GM18861 (cell line): ENCODE results near the gene PPRC1.

Experiments
- ATAC-seq: cut with Tn5 transposase; IDR thresholded peaks from one replicate; pipeline ENCODE4 v1.9.1; 2021; ENCODE audit not compliant: unreplicated experiment

Gene PPRC1, protein sequence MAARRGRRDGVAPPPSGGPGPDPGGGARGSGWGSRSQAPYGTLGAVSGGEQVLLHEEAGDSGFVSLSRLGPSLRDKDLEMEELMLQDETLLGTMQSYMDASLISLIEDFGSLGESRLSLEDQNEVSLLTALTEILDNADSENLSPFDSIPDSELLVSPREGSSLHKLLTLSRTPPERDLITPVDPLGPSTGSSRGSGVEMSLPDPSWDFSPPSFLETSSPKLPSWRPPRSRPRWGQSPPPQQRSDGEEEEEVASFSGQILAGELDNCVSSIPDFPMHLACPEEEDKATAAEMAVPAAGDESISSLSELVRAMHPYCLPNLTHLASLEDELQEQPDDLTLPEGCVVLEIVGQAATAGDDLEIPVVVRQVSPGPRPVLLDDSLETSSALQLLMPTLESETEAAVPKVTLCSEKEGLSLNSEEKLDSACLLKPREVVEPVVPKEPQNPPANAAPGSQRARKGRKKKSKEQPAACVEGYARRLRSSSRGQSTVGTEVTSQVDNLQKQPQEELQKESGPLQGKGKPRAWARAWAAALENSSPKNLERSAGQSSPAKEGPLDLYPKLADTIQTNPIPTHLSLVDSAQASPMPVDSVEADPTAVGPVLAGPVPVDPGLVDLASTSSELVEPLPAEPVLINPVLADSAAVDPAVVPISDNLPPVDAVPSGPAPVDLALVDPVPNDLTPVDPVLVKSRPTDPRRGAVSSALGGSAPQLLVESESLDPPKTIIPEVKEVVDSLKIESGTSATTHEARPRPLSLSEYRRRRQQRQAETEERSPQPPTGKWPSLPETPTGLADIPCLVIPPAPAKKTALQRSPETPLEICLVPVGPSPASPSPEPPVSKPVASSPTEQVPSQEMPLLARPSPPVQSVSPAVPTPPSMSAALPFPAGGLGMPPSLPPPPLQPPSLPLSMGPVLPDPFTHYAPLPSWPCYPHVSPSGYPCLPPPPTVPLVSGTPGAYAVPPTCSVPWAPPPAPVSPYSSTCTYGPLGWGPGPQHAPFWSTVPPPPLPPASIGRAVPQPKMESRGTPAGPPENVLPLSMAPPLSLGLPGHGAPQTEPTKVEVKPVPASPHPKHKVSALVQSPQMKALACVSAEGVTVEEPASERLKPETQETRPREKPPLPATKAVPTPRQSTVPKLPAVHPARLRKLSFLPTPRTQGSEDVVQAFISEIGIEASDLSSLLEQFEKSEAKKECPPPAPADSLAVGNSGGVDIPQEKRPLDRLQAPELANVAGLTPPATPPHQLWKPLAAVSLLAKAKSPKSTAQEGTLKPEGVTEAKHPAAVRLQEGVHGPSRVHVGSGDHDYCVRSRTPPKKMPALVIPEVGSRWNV (N-terminal part only)

DNA sequence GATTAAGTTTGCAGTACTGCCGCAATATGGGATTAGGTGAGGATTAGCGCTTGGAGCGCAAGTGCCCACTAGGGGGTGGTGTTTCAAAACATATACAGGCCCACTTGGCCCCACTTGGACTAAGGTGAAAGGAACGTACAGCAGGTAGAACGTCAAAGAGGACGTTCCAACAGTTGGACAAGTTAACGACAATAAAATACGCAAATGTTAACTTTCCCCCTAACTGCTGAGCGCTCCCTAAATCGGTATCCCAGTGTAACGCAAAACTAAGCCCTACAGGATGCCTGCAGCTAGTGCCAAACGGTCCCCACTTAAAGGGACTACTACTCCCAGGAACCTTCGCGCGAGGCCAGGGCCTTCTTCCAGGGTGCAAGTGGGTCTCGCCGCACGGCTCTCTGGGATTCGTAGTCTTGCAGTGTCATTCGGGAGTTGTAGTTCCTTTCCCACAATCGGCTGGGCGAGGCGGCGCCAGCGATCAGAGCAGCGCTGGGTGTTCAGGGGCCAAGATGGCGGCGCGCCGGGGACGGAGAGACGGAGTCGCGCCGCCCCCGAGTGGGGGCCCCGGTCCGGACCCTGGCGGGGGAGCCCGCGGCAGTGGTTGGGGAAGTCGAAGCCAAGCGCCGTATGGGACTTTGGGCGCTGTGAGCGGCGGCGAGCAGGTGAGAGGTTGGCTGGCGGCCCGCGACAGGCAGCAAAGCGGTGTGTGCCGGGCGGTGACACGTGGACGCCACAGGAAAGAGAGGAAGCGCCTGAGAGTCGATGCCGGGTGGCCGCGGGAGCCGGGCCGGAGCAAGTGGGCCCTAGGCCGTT, at the start of gene PPRC1:
TSS of gene PPRC1 (plus strand) at position 478 of the 810 bp plus-strand sequence. CDS start at position 507, 29 bp downstream.
- peak; percentile 95 for ATAC-seq

DNA sequence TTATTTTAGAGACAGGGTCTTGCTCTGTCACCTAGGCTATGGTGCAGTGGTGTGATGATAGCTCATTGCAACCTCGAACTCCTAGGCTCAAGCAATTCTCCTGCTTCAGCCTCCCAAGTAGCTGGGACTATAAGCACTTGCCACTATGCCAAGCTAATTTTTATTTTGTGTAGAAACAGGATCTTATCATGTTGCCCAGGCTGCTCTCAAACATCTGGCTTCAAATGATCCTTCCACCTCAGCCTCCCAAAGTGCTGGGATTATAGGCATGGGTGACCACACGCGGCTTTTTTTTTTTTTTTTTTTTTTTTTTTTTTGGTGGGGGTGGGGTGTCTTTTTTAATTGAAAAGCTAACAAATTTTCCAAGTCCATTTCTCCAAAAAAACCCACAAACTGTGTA, 49.3 kb upstream of the PPRC1 start:
- ATAC-seq = no peak

DNA sequence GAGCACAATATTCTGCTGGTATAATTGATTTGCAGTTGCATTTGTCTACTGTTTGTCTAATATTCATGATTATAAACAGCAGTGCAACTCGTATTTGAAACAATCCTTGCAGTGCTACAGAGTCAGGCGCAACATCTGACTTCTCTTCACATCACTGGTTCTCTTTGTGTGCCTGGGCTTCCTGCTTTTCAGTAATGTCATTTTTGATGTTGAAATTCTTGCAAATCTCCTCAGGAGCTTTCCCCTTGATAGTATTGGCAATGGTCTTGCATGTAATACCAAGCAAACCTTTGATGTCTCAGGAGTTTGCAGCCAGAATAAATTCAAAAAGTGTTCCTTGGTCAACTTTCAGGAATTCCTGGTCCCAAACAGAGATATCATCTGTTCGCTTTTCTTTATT, 47.5 kb upstream of the PPRC1 start:
- no peak for ATAC-seq

DNA sequence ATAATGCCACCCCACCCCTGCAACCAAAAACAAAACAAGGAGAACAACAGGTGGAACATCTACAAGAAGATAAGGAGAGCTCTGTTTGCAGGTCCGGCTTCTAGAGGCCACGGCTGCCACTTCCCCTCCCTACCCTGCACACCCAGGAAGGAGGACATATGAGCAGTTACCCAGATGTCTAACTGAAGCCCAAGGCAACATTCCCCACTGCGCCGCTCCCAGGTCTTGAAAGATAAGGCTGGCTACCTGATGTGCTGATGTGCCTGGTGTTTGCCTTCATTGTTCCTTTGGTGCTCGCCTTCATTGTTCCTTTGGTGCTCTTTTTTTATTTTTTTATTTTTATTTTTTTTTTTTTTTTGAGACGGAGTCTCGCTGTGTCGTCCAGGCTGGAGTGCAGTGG, 46.6 kb upstream of the PPRC1 start:
- ATAC-seq = no peak

DNA sequence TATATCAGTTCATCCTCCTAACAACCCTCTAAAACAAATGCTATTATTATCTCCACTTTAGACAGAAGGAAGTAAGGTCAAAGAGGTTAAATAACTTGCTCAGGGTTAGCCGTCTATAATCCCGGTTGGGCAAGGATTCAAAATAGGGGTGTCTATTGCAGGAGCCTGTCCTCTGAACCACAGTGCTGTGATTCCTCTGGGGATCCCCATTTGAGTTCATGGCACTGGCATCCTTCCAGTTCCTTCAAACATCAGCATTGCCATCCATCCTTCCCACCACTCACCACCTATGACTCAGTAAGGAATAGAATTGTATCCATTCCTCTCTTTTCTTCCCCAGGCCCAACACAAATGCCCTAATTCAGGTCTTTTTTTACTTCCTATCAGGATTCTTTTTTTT, 42.1 kb upstream of the PPRC1 start:
- ATAC-seq = no peak

DNA sequence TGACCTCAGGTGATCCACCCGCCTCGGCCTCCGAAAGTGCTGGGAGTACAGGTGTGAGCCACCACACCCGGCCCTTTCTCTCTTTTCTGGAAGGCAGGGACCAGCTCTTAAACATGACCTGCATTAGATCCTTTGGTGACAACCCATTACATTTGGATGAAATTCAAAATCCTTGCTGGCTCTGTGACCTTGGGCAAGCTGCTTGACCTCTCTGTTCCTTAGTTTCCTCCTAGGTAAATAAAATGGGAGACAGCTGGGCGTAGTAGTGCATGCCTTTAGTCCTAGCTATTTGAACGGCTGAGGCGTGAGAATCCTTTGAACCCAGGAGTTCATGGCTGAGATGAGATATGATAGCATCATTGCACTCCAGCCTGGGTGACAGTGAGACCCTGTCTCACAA, 36.4 kb upstream of the PPRC1 start:
- no peak for ATAC-seq

DNA sequence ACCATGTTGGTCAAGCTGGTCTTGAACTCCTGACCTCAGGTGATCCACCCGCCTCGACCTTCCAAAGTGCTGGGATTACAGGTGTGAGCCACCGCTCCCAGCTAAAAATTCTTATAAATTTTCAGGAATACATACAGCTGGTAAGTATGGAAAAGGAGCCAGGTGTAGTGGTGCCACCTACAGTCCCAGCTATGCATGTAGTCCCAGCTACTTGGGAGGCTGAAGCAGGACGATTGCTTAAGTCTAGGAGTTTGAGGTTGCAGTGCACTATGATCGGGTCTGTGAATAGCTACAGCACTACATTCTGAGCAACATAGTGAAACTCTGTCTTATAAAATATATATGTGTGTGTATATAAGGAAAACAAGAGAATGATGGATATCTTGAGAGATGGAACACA, 31.7 kb upstream of the PPRC1 start:
- no peak for ATAC-seq

DNA sequence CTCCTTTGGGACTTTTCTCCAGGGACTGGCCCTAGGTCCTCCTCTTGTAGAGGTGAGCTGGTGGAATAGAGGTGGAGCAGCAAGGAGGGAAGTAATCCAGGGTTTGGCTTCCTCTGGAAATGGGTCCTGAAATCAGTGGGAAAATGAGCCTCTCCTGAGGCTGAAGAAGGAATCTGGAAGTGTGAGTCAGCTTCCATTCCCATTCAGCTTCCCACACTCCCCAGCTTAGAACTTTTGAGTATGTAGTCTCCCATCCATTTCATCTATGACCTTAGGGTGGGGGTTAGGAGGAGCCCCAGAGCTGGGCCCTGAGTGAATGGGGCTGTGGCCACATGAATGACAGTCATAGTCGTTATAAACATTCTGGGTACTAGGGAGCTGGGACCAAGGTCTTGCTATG, 30.4 kb upstream of the PPRC1 start:
- ATAC-seq = no peak

DNA sequence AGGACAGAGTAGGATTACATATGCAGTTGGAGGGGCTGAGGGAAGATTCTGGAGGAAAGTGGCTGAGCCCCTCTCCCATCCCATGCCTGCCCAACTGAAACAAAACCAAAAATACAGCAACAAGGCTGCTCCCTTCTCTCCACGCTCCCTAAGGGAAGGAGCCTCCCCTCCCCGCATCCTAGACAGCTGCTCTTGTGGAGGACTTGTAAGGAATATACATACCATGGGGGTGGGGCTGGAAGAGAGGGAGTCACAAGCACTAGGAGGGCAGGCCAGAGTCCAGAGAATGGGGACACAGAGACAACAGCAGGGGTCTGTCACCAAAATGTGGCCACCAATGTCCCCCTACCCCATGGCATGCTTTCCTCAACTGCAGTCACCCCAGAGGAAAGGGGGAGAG, 25.8 kb upstream of the PPRC1 start:
- no peak for ATAC-seq

DNA sequence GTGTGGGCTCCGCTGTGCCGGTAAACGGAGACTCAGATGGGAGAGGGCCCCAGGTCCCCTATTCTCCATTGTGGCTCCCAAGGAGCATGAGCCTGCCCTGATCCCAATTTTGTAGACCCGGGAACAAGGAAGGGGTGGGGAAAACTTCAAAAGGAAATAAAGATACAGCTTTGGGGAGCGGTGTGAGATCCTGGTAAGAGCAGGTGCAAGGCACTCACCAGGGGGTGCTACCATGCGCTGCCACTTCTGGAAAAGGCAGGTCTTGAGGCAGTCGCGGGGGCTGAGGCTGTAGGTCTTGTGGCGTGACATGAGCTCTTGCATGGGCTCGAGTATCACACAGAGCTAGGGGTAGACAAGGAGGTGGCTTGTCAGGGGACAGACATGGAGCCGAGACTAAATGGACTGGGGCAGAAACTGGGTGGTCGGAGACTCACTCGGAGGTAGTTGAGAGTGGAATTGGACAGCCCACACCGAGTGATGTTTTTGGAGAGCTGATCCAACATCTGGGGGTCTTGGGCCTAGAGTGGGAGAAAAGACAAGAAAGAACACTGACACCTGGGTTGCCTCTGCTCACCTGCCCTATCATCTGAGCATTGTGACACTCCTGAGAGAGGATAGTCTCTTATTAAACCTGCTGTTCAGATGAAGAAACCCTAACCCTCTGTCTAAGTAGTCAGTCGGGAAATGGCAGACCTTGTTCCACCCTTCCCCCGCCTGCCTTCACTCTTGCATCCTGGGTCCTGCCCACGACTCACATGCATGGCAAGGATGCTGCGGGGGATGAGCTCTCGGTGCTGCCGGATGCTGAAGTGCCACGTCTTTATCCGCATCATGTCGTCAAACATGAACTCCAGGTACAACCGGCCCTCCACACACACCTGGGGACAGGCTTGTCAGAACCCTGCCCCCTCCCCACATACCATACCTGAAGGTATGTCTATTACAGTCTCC, 23.4 kb upstream of the PPRC1 start:
- no peak for ATAC-seq

DNA sequence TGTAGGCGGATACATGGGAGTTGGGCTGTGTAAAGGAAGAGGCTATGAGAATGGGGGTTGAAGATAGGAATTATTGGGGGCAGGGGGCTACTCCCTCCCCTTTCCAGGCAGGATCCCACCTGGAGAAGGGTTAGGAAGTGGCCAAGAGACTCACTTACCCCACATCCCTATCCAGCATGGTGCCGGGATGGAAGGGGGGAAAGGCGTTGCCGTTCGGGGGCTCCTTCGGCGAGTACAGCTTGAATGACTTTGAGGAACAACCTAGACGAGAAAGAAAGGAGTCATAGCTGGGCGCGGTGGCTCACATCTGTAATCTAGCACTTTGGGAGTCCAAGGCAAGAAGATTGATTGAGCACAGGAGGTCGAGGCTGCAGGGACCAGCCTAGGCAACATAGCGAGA, 21.6 kb upstream of the PPRC1 start:
- ATAC-seq = no peak

DNA sequence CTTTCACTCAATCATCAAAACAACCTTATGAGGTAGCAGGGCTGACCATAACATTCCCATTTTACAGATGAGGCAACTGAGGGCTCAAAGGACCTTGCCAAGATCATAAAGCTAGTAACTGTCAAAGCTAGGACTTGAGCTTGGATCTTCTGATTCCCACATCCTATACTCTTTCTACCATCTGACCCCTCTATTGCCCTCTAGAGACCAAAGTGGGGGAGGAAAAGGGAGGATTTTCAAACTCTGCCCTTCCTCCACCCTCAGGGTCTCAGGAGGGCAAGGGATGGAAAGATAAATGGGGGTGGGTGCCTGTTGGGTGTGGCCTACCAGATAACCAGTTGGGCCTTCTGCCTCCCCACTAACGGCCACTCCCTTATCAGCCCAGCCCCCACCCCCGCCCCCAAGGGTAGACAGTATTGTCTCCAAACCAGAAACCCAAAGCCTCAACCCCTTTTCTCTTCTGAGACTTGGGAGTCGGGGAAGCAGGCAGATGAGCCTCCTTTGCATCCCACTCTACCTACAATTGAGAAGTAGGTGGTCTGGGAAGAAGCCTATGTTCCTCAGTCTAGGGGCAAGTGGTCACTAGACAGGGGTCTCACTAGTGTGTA, 20.5 kb upstream of the PPRC1 start:
- no peak for ATAC-seq

DNA sequence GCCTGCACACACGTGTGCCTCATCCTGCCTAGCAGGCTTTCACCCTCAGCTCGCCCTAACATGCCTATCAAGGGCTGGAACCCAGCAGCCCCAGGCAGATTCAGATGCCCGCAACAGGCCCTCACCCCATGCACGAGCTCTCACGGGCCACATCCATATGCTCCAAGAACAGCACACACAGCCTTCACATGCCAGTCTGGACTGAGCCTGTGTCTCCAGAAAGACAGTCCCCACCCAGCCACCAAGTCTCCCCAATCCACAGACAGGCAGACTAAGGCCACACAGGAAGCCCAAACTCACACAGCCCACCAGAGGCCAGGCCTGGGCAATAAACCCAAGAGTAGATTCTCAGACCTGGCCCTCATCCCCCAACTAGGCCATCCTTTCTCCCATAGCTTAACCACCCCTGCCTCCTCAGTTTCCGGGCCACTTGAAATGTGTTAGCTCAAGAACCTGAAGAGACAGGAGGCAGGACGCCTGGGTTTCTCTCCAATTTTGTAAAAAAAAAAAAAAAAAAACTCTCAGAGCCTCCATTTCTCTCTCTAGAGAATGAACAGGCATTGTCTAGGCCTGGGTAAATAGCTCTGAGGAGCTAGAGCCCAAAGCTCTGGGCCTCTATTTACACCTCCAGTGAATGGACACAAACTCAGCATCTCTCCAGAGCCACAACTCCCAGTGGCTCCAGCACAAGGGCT, 19.4 kb upstream of the PPRC1 start:
- ATAC-seq = no peak

DNA sequence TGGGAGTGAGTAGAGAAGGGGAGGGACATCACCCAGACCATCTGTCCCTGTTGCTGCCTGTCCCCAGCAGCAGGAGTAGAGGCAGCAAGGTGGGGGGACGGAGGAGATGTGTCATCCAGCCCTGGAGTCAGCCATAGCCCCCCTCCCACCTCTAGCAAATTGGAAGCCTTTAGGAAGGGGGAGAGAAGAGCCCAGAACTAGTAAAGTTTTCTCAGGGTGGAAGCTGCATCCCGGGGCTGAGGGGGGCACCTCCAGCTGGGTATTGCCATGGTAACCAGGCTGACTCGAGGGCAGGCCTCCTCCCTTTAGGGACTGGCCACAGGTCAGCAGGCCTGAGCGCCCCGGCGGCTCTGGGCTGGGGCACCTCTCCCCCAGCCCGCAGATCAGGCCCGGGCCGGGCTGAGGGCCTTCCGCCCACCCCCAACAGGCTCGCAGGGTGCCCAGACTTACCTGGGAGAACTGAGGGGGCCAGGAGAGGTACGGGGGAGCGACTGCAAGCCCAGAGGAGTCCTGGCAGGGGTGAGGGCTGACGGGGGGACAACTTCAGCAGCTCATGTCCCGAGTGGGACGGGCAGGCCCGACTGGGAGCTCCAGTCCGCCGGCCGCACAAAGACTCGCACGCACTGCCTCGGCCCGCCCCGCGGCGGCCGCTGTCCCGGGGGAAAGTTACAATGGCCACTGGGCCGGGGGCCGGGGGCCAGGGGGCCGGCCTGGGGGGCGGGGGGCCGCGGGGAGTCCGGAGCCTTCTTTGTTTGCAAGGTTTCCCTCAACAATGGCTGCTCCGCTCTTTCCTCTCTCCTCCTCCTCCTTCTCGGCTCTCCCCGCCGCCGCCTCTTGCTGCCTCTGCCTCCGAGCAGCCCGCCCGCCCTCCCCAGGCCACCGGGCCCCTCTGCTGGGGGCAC, 18.6 kb upstream of the PPRC1 start:
- ATAC-seq = no peak

DNA sequence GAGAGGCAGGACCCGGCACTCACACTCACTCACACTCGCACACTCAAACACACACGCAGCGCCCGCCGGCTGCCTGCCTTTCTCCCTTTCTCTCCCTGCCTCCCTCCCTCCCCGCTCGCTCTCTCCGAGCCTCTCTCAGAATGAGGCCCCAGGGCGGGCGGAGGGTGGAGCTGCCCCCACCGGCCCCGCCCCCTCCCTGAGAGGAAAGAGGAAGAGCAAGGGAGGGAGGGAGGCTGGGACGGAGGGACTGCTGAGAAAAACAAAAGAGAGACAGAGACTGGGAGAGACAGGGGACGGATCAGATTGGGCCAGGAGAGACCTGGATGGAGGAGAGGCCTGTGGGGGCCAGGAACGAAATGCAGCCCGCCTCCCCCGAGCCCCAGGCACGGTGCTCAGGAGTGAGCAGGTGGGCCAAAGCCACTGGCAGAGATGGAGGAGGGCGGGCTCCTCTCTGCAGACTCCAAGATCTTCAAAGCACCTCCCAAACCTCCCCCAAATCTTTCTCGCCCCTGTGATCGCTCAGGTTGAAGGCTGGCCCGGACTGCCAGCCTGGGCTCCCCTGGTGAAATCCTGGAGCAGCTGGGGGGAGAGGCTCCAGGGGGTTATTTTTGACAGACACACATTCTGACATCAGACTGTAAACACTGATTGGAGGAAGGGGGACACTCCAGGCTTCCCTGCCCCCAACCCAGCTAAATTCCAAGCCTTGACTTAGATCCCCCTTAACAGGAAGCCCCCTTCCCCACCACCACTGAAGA, 17.8 kb upstream of the PPRC1 start:
- peak; percentile 38 for ATAC-seq

DNA sequence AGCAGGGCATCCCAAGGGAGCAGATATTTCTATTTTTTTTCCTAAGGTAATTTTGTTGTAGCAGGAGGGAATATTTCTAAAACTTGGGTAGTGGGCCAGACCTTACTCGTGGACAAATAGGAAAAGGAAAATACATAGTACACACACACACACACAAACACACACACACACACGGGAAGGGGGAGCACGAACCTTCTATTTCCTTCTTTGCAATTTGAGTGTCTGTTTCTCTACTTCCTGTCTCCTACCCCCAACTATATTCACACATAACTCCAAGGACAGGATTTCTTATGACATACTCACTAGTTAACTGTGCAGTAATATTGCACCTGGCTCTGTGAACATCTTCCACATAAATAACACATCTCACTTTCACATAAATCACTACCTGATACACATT, 17.1 kb upstream of the PPRC1 start:
- ATAC-seq = no peak

DNA sequence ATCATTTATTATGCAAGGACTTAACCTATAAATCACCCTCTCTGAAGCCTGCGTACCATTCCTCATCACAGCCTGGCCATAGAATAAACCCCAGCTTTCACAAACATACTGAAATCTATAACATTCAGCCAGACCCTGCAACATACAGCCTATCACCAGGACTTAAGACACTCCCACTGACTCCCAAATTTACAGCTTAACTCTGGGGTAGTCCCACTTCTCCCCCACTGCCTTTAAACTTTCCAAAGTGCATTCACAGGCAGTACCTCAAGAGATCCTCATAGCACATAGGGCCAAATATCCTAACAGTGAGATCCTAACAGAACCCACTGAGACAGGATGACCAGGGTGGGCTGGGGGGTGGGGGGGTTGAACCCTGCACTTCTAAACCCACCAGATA, 16.2 kb upstream of the PPRC1 start:
- ATAC-seq = no peak
